Thyroid gland (tissue), 4 donors: Measurements from ENCODE around the gene SMIM29. TPM values are rescaled to one million over a fixed set of nuclear protein-coding genes. Genes with fewer than 3 reads are reported as not detected.

Experiments used
- DNase-seq, 2 donors: peaks; one replicate each; pipeline ENCODE4 v3.0.0-alpha.2; 2019
- H3K27ac ChIP-seq, 3 donors: fragments of 200-600 bp; sonication (generic); 1 replicate in 2 of 3; 2 replicates in 1 of 3; pipeline ENCODE4 v1.5.1; 2016 to 2019; ENCODE audit warnings: mild to moderate bottlenecking in 1 of 3, moderate library complexity in 1 of 3
- H3K27me3 ChIP-seq: fragments of 200-600 bp; sonication (generic); one replicate; pipeline ENCODE4 v1.5.1; 2019
- H3K36me3 ChIP-seq, 2 donors: fragments of 200-600 bp; sonication (generic); one replicate each; pipeline ENCODE4 v1.5.1; 2016 to 2019
- H3K4me1 ChIP-seq, 2 donors: fragments of 200-600 bp; sonication (generic); one replicate each; pipeline ENCODE4 v1.5.1; 2017 to 2019
- H3K4me3 ChIP-seq, 3 donors: fragments of 200-600 bp; sonication (generic); replicated peaks in 1 of 3; 1 replicate in 2 of 3; 2 replicates in 1 of 3; pipeline ENCODE4 v1.5.1; 2016; ENCODE audit warnings: mild to moderate bottlenecking in 1 of 3
- H3K9me3 ChIP-seq: fragments of 200-600 bp; sonication (generic); one replicate; pipeline ENCODE4 v1.5.1; 2017
- CTCF ChIP-seq, 6 experiments: fragments of 200-600 bp in 3 of 6; fragments of 450-650 bp in 3 of 6; sonication (generic) in 3 of 6; IDR thresholded peaks; one replicate each; pipeline ENCODE4 v1.5.1; 2016 to 2019; ENCODE audit warnings: antibody characterized with exemption in 6 of 6, mild to moderate bottlenecking in 2 of 6, inconsistent platforms in 1 of 6, moderate library complexity in 1 of 6
- POLR2A ChIP-seq, 2 donors: fragments of 450-650 bp; IDR thresholded peaks; one replicate each; pipeline ENCODE4 v1.6.1; 2017; ENCODE audit warnings: antibody characterized with exemption in 2 of 2, mild to moderate bottlenecking in 2 of 2, moderate library complexity in 1 of 2
- WGBS, 2 donors: methylation state at CpG; one replicate each; pipeline ENCODE4 v1.1.5; 2017; 5-methylcytosine and 5-hydroxymethylcytosine counted together
- intact Hi-C: fragments of 100-400 bp; cut with DNase I; formaldehyde crosslinking; loops from one replicate; pipeline ENCODE4 v1.15.1; 2023
- total RNA-seq, 4 donors: library from RNA; depleted of rRNA; stranded (reverse); fragments of >200 nt; gene quantifications; one replicate each; pipeline ENCODE4 v1.2.3, GENCODE V29; 2016

The SMIM29 gene
- total RNA-seq, 4 donors from 2014 or later, result 23.4 to 46.2 (median 31.1) TPM

- no peak for DNase-seq
- TF ChIP-seq CTCF (IDR thresholded peaks at IDR 0.05) (no peak), POLR2A (IDR thresholded peaks at IDR 0.05) (no peak)
- 91 to 93% methylated on average over 16 of the region's 16 CpGs for WGBS, 2 donors
- no peak overlapping the region for H3K4me3 ChIP-seq
- intact Hi-C loops, result no loop called here
- no peaks in the 10 kb centered on the region for H3K9me3 ChIP-seq
- no peaks in the 10 kb centered on the region for H3K27me3 ChIP-seq
- no peaks in the 10 kb centered on the region for H3K36me3 ChIP-seq
- H3K4me1 ChIP-seq, result peaks cover 6 to 12% of the 10 kb centered on the region in 2 donors
- H3K27ac ChIP-seq, result no peak overlapping the region
These were observed 20.9 kb downstream of the SMIM29 start for GRCh38 chr6:34227761-34228421.

GRCh38 chr6:34226731-34227586 is 21.8 kb downstream of the SMIM29 start:
- Histone ChIP-seq H3K4me3 (no peak overlapping the region), H3K9me3 (no peaks in the 10 kb centered on the region), H3K27ac (no peak overlapping the region), H3K36me3 (no peaks in the 10 kb centered on the region), H3K27me3 (no peaks in the 10 kb centered on the region), H3K4me1 (peaks cover 6 to 12% of the 10 kb centered on the region in 2 donors)
- TF ChIP-seq CTCF (IDR thresholded peaks at IDR 0.05), result no peak
- TF ChIP-seq POLR2A (IDR thresholded peaks at IDR 0.05), result no peak
- 87 to 90% methylated on average over 11 to 14 of the region's 15 CpGs for WGBS, 2 donors
- intact Hi-C loops, result no loop called here
- DNase-seq, result no peak

GRCh38 chr6:34226066-34226465 is 22.7 kb downstream of the SMIM29 start:
- no peak for DNase-seq
- no peaks in the 10 kb centered on the region for H3K27me3 ChIP-seq
- H3K4me3 ChIP-seq, result no peak overlapping the region
- 75 to 81% methylated on average over 7 of the region's 7 CpGs for WGBS, 2 donors
- peaks cover 6 to 12% of the 10 kb centered on the region in 2 donors for H3K4me1 ChIP-seq
- H3K9me3 ChIP-seq, result no peaks in the 10 kb centered on the region
- intact Hi-C loops, result no loop called here
- H3K36me3 ChIP-seq, result no peaks in the 10 kb centered on the region
- TF ChIP-seq POLR2A (IDR thresholded peaks at IDR 0.05), result no peak
- TF ChIP-seq CTCF (IDR thresholded peaks at IDR 0.05), result no peak
- no peak overlapping the region for H3K27ac ChIP-seq

- no peaks in the 10 kb centered on the region for H3K36me3 ChIP-seq
- 95 to 98% methylated on average over 5 of the region's 5 CpGs for WGBS, 2 donors
- TF ChIP-seq CTCF (IDR thresholded peaks at IDR 0.05) (no peak), POLR2A (IDR thresholded peaks at IDR 0.05) (no peak)
- no peak for DNase-seq
- H3K9me3 ChIP-seq, result no peaks in the 10 kb centered on the region
- H3K27ac ChIP-seq, result no peak overlapping the region
- intact Hi-C loops, result no loop called here
- no peak overlapping the region for H3K4me3 ChIP-seq
- peaks cover 6 to 12% of the 10 kb centered on the region in 2 donors for H3K4me1 ChIP-seq
- H3K27me3 ChIP-seq, result no peaks in the 10 kb centered on the region
These were observed 23.3 kb downstream of the SMIM29 start for GRCh38 chr6:34225551-34225950.
